ENCODE results near the gene IQCE. TPM values are rescaled to one million over a fixed set of nuclear protein-coding genes. Genes with fewer than 3 reads are reported as not detected.

The IQCE gene
- polyA plus RNA-seq, 3 donors = 1.8 to 8.4 (median 3.0) TPM

GRCh38 chr7:2619116-2619515 lies 60.3 kb downstream of the IQCE start:
- Mint-ChIP-seq H3K4me1 (peaks cover 37% of the 10 kb centered on the region), H3K27ac (no peak overlapping the region), H3K27me3 (ENCODE audit: low read depth in 3 of 3) (peaks cover 3 to 5% (median 4%) of the 10 kb centered on the region in 3 donors), H3K4me3 (no peak overlapping the region), H3K9me3 (peaks cover 0 to 2% (median 0%) of the 10 kb centered on the region in 7 donors), H3K36me3 (no peaks in the 10 kb centered on the region)
- H3K27me3 ChIP-seq (ENCODE audit: control insufficient read depth in 2 of 2, insufficient read depth in 2 of 2, low read length in 2 of 2) = no peaks in the 10 kb centered on the region
- H3K79me2 ChIP-seq (ENCODE audit: insufficient read depth, low read length) = no peaks in the 10 kb centered on the region
- no peak overlapping the region for H3K27ac ChIP-seq (ENCODE audit: low read depth in 1 of 2, low read length in 2 of 2)
- no peak for TF ChIP-seq CTCF (IDR thresholded peaks at IDR 0.05)
- no peak overlapping the region for H3K9ac ChIP-seq (ENCODE audit: insufficient read depth, low read length, poor library complexity, severe bottlenecking)
- no peaks in the 10 kb centered on the region for H3K36me3 ChIP-seq (replicated peaks in 1 of 2; ENCODE audit: control insufficient read depth in 1 of 2, insufficient read depth in 2 of 2, low read length in 2 of 2)
- no peak overlapping the region for H2AFZ ChIP-seq (ENCODE audit: insufficient read depth, low read depth, low read length, poor library complexity, severe bottlenecking)
- intact Hi-C loops (cut with micrococcal nuclease) = no loop called here
- no peak overlapping the region for H3K4me3 ChIP-seq (replicated peaks in 1 of 3; ENCODE audit: low read depth in 2 of 3, low read length in 3 of 3)
- H3K4me1 ChIP-seq (ENCODE audit: control insufficient read depth in 1 of 2, insufficient read depth in 2 of 2, low read length in 2 of 2) = peaks cover 35 to 40% of the 10 kb centered on the region in 2 donors
- WGBS (ENCODE audit: insufficient coverage) = 80% methylated on average over 3 of the region's 9 CpGs
- DNase-seq = no peak
- H3K4me2 ChIP-seq (replicated peaks; ENCODE audit: extremely low read depth, low read length, poor library complexity, severe bottlenecking) = no peak overlapping the region
- H3K9me3 ChIP-seq (replicated peaks in 1 of 2; ENCODE audit: control insufficient read depth in 1 of 2, insufficient read depth in 1 of 2, low read length in 2 of 2) = no peaks in the 10 kb centered on the region
- H4K20me1 ChIP-seq (ENCODE audit: insufficient read depth, low read length) = no peaks in the 10 kb centered on the region

- Histone ChIP-seq H3K27me3 (ENCODE audit: control insufficient read depth in 2 of 2, insufficient read depth in 2 of 2, low read length in 2 of 2) (no peaks in the 10 kb centered on the region), H3K9me3 (replicated peaks in 1 of 2; ENCODE audit: control insufficient read depth in 1 of 2, insufficient read depth in 1 of 2, low read length in 2 of 2) (no peaks in the 10 kb centered on the region), H3K27ac (ENCODE audit: low read depth in 1 of 2, low read length in 2 of 2) (no peak overlapping the region), H4K20me1 (ENCODE audit: insufficient read depth, low read length) (no peaks in the 10 kb centered on the region), H3K36me3 (replicated peaks in 1 of 2; ENCODE audit: control insufficient read depth in 1 of 2, insufficient read depth in 2 of 2, low read length in 2 of 2) (no peaks in the 10 kb centered on the region), H3K79me2 (ENCODE audit: insufficient read depth, low read length) (no peaks in the 10 kb centered on the region), H3K4me3 (replicated peaks in 1 of 3; ENCODE audit: low read depth in 2 of 3, low read length in 3 of 3) (no peak overlapping the region), H3K4me2 (replicated peaks; ENCODE audit: extremely low read depth, low read length, poor library complexity, severe bottlenecking) (no peak overlapping the region), H3K4me1 (ENCODE audit: control insufficient read depth in 1 of 2, insufficient read depth in 2 of 2, low read length in 2 of 2) (peaks cover 32 to 37% of the 10 kb centered on the region in 2 donors), H3K9ac (ENCODE audit: insufficient read depth, low read length, poor library complexity, severe bottlenecking) (no peak overlapping the region), H2AFZ (ENCODE audit: insufficient read depth, low read depth, low read length, poor library complexity, severe bottlenecking) (no peak overlapping the region)
- Mint-ChIP-seq H3K27ac (peak overlapping the region in 2 of 7 donors; percentile 31 to 71), H3K36me3 (no peaks in the 10 kb centered on the region), H3K4me1 (peaks cover 38% of the 10 kb centered on the region), H3K27me3 (ENCODE audit: low read depth in 3 of 3) (peaks cover 1 to 7% (median 3%) of the 10 kb centered on the region in 3 donors), H3K9me3 (peaks cover 0 to 4% (median 0%) of the 10 kb centered on the region in 7 donors), H3K4me3 (no peak overlapping the region)
- TF ChIP-seq CTCF (IDR thresholded peaks at IDR 0.05) = no peak
- intact Hi-C loops (cut with micrococcal nuclease) = no loop called here
- no peak for DNase-seq
- WGBS (ENCODE audit: insufficient coverage) = 88% methylated on average over 17 of the region's 23 CpGs
These were observed 62.5 kb downstream of the IQCE start for GRCh38 chr7:2621061-2621828.

All from CD14-positive monocyte (primary cell).